HG03066 (cell line): ENCODE data around the gene MYMX.

Experiments used
- ATAC-seq: cut with Tn5 transposase; IDR thresholded peaks from one replicate; pipeline ENCODE4 v1.9.1; 2021; ENCODE audit warnings: low read depth; ENCODE audit not compliant: unreplicated experiment

MYMX gene

GRCh38 chr6:44219053-44219814 lies 2.5 kb downstream of the MYMX start:
- ATAC-seq, result no peak

DNA sequence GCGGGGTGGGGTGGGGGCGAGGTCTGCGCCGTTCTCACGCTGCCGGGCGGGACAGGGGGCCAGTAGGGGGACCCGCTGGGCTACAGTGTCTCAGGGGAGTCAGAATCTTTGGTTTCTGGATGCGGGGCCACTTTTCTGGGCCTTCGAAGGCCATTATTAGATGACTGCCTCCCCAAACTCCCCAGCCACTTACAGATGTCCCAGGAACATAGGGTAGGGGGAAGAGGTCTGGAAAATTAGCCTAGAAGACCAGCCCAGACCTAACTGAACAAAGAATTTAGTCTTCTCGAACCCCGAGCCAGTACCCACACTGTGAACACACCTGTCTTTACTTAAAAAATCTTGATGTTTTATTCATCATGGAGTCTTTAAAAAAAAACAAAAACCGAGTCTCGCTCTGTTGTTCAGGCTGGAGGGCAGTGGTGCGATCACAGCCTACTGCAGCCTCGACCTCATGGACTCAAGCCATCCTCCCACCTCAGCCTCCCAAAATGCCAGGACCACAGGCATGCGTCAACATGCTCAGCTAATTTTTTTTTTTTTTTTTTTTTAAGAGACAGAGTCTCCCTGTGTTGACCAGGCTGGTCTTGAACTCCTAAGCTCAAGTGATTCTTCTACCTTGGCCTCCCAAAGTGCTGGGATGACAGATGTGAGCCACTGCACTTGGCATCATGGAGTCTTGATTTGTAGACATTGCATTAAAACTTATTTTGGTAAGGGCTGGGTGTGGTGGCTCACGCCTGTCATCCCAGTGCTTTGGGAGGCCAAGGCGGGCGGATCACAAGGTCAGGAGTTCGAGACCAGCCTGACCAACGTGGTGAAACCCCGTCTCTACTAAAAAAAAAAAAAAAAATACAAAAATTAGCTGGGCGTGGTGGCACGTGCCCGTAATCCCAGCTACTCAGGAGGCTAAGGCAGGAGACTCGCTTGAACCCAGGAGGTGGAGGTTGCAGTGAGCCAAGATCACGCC lies 3.4 kb downstream of the MYMX start:
- ATAC-seq, result no peak

DNA sequence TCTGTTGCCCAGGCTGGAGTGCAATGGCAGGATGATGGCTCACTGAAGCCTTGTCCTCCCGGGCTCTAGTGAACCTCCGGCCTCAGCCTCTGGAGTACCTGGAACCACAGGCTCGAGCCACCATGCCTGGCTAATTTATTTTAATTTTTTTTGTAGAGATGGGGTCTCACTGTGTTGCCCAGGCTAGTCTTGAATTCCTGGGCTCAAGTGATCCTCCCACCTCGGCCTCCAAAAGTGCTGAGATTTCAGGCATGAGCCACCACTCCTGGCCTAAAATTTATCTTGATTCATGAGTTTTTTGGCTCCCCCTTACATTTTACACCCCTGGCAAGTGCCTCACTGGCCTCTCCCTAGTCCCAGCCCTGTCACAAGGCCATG lies 4.2 kb downstream of the MYMX start:
- ATAC-seq, result no peak

GRCh38 chr6:44221291-44221960 lies 4.7 kb downstream of the MYMX start:
- ATAC-seq, result no peak

DNA sequence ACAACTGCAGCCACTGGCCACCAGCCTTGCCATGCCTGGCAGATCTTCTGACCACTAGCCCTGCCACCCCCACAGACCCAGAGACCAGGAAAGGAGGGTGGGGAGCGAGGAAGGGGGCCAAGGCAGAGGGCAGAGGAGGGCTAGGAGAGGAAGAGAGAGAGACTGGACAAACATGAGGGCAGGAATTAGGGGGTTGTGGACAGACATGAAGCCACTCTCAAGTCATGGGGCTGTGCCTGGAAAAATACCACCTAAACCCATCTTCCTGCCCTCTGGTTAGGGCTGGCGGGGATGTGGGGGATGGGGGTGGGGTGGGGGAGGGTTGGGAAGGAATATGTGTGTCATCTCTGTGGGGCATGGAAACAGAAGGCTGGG lies 5.2 kb downstream of the MYMX start:
- no peak for ATAC-seq

GRCh38 chr6:44222486-44223318 lies 6.0 kb downstream of the MYMX start:
- peak; percentile 2 for ATAC-seq

GRCh38 chr6:44223319-44224028 lies 6.7 kb downstream of the MYMX start, which contains the start of gene SLC29A1:
Gene SLC29A1 (plus strand): TSS chr6:44223595. CDS start chr6:44227314, 3,719 bp downstream.
- ATAC-seq, result peak; percentile 33

GRCh38 chr6:44224029-44224964 lies 7.6 kb downstream of the MYMX start:
- peak; percentile 8 for ATAC-seq

DNA sequence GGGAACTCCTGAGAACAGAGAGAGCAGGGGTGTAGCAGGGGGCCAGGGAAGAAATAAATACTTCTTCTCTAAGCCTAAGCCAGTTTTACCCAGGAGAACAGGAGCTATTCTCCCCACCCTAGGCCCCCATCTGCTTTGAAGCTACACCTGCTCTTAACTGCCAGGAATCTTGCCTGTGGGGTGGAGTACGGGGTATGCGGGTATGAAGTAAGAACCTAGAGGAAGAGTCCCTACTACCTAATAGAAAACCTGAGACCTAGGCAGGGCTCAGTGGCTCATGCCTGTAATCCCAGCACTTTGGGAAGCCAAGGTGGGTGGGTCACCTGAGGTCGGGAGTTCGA lies 8.2 kb downstream of the MYMX start:
- no peak for ATAC-seq

- ATAC-seq, result no peak
Measured at GRCh38 chr6:44225579-44226325, 9.0 kb downstream of the MYMX start.

DNA sequence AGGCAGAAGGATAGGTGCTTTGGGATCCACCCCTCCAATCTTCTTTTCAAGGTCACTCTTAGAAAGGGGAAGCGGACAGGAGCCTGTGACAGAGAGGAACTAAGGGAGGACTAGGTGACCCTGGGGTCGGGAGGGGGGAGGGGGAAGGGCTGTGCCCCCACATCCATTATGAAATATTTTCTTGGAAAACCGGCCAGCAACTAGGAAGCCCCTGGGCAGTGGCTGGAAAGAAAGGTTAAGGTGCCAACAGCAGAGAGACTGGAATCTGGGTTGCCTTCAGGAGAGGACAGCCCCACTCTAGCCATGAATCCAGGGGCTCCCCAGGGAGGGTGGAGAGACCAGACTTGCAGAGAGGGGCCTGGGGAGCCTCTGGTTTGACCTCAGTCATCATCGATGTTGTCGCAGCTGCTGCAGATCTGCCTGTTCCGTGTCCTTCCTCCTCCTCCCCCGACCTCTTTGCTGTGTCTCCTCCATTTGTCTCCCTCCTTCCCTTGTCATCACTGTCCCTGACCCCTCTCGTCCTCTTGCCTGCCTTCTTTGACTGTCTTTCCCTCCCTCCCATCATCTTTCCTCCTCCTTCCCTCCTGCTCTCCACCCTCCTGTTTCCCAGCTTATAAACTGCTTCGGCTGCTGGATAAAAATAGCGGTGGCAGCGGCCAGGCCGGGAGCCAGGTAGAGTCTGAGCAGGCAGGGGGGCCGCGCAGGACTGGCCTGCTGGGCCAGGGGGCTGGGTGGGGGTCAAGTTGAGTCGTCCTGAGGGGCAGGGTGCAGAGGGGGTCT lies 9.8 kb downstream of the MYMX start:
- ATAC-seq, result no peak

DNA sequence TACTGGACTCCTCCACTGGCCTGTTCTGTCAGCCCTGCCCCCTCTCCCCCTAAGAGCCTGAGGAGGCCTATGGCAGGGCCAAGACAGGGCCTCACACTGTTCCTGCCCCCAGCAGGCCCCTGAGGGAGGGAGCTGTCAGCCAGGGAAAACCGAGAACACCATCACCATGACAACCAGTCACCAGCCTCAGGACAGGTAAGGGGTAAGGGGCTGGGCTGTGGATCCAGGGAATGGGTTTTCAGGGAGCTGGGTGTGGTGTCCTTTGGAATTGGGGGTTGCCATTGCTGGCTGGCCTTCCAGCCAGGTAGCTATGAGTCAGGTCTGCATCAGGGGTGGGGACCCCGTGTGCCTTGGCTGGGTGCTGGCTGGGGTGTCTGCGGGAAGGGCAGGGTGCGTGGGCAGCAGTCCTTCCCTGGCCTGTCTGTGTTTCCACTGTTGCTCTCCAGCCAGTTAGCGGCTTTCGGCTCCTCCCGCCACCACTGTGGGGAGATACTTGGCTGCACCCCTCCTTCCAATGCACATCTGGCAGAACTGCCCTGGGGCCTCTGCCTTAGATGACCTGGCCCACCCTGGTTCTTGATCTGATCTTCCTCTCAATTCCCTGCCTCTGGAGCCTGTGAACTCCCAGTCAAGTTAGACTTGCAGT lies 10.5 kb downstream of the MYMX start:
- no peak for ATAC-seq

GRCh38 chr6:44228031-44228430 lies 11.3 kb downstream of the MYMX start:
- ATAC-seq, result no peak

DNA sequence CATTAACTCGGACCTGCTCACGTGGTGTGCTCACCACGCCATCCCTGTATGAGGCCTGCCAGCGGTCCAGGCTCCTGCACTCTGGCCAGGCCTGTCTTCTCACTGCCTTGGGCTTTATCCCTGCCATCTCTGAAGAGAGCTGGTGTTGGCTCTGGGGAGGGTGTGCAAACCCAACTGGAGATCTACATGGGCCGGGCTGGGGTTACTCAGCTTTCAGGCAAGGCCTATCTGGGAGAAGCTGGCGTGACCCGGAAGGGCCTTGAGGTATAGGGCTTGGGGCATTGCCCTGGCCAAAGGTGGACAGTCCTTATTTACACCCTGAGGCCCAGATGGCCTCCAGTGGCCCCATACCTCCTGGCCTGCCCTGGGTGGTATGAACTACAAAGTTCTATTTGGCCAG lies 11.7 kb downstream of the MYMX start:
- no peak for ATAC-seq

DNA sequence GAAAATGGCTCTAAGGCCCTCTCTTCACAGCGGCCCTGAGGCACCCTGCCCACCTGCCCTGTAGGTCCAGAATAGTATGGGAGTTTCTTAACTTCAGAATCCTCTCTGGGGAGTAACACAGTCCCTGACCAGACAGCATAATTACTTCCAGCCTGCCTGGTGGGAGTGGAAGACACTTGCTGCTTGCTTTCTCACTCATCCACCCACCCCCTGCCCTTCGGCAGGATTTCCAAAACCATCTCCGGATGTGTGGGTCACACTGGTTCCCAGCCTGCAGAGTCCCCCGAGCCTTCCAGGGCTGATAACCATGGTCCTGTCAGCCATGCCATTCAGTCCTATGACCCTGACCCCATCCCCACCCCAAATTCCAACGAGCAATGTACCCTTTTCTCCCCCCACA lies 12.1 kb downstream of the MYMX start:
- no peak for ATAC-seq

- ATAC-seq, result no peak
Measured at GRCh38 chr6:44229376-44230033, 12.8 kb downstream of the MYMX start.
